Stimulated activated naive CD4-positive, alpha-beta T cell (primary cell): ENCODE results near the gene CRADD.

Source experiments
- DNase-seq, 6 experiments: peaks; one replicate each; lab custom pipeline; 2025; lab: John Stamatoyannopoulos, UW

CRADD gene

GRCh38 chr12:93671044-93671443, 6.1 kb upstream of the CRADD start:
- no peak for DNase-seq

DNA sequence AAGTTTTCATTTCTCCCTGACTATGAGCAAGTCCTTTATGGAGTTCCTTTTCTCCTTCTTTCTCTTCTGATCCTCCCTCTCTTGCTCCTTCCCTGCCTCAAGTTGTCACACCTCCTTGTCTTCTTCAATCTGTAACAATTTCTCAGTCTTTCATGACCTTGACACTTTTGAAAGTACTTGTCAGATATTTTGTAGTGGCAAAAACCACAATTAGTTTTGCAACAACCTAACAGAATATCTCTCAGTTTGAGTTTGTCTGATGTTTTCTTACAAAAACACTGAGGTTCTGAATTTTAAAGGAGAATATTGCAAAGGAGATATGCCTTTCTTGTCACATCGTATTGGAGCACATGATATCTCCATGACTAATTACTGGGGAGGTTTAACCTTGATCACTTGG, 4.1 kb upstream of the CRADD start:
- no peak for DNase-seq

DNA sequence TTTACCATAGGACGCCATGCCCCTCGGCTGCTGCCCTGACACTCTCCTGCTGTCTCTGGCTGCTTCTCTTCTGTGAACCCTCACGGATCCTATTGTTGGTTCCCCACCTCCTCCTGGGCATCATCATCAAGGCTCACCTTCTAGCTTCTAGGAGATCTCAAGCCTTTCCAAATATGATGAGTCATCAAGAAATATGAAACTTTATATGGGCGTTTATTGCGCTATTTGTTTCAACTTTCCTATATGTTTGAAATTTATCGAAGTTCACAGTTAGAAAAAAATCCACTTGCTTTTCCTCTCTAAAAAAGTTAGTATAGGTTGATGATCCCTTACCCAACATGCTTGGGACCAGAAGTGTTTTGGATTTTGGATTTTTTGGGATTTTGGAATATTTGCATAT, 2.8 kb upstream of the CRADD start:
- DNase-seq: no peak

- no peak for DNase-seq
These were observed 574 bp upstream of the CRADD start for GRCh38 chr12:93676408-93677194.

- no peak for DNase-seq
These were observed 1.6 kb downstream of the CRADD start for GRCh38 chr12:93678779-93679178.

DNA sequence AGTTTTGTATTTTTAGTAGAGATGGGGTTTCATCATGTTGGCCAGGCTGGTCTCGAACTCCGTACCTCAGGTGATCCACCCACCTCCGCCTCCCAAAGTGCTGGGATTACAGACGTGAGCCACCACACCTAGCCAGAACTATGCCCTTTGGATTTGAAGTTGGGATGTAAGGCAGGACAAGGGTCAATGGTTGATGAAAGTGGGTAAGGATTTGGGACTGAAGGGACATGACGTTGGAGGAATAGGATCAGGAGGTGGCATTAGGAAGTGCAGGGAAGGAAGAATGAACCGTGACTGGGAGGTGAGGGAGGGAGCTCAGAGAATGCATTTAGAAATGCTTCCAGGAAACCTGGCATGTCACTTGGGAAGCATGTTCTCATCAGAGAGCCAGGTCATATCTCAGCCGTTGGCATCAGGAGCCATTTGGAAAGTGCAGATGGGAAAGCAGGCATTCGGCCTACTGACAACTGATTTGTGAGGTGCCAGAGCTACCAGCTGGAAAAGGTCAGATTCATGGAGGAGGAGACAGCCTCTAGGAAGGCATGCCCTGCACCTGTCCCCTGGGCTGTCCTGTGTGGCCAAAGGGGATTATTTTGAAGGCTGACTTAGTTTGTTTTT, 2.2 kb downstream of the CRADD start:
- no peak for DNase-seq

GRCh38 chr12:93680006-93680405, 2.8 kb downstream of the CRADD start:
- DNase-seq: no peak

DNA sequence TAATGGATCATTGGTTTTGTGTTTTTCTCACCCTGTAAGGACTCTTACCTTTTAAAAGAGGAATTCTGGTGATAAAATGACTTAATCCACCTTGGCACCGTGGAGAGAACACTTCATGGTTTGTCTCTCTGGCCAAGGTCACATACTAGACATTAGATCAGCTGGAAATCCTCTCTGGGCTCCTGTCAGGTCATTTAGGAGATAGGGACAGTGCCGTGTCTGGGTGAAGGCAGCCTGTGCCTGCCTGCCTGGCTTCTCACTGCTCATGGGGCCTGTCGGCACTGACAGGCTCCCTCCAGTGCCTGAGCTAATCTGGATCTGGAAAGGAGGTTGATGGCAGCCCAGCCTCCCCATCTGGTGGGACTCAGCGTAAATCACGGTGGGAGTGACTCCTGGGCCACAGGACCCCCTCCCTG, 5.7 kb downstream of the CRADD start:
- no peak for DNase-seq

DNA sequence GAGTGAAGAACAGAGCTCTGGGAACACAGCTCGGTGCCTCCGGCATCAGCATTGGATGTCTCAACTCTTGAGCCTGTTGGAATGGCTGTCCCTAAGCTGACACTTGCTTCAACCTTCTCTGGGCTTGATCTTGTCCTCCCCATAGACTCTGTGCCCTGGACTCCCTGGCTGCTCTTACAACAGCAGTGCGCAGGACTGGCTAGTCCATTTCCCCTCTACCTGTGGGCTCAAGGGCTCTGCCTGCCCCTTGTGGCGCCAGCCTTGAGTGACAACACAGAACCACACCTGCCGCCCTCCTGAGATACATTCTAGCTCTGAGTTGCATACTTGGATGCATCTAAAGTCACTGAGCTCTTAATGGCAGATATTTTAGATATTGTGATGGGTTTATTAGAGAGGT, 6.2 kb downstream of the CRADD start:
- no peak for DNase-seq

- no peak for DNase-seq
These were observed 7.5 kb downstream of the CRADD start for GRCh38 chr12:93684716-93685115.

- DNase-seq: no peak
These were observed 9.6 kb downstream of the CRADD start for GRCh38 chr12:93686572-93687356.

DNA sequence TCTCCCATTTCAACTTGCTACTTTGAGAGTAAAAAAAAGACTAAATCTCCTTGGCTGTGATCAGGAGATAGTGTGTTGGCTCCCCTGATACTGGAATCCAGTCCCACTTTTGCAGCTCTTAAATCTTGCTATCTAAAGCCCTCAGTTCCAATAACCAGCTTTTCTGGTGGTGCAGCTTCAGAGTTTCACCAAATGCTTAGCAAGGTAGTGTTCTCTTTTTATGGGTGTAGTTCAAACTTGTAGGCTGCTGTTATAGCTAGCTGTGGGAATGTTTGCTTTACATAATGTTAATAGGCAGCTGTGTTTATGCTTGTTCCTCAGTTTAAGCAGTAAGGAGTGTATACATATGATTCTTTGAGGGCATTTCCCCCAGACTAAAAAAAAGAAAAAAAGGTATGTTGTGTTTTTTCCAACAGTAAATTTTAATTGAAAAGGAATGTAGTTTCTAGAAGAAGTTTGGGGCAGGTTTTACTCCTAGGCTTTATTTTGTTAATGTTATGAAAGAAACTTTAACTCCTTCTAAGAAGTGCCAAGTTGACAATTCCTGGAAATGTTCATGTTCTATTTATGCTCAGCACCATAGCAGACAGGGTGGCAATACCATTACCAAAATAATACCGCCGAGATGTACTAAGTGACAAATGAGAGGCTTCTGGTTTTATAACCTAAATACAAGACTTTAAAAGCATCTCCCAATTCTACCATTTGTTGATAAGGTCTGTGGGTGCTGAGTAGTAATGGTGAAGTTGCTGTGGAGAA, 12.1 kb downstream of the CRADD start:
- DNase-seq: no peak

DNA sequence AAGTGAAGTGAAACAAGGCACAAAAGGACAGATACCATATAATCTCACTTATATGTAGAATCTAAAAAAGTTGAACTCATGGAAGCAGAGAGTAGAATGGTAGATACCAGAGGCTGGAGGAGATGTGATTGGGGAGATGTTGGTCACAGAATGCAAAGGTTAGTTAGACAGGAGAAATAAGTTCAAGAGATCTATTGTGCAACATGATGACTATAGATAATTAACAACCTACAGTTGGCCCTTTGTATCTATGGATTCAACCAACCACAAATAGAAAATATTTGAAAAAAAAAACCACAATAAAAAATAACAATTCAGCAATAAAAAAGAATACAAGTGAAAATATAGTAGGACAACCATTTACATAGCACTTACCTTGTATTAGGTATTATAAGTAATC, 19.3 kb downstream of the CRADD start:
- no peak for DNase-seq

DNA sequence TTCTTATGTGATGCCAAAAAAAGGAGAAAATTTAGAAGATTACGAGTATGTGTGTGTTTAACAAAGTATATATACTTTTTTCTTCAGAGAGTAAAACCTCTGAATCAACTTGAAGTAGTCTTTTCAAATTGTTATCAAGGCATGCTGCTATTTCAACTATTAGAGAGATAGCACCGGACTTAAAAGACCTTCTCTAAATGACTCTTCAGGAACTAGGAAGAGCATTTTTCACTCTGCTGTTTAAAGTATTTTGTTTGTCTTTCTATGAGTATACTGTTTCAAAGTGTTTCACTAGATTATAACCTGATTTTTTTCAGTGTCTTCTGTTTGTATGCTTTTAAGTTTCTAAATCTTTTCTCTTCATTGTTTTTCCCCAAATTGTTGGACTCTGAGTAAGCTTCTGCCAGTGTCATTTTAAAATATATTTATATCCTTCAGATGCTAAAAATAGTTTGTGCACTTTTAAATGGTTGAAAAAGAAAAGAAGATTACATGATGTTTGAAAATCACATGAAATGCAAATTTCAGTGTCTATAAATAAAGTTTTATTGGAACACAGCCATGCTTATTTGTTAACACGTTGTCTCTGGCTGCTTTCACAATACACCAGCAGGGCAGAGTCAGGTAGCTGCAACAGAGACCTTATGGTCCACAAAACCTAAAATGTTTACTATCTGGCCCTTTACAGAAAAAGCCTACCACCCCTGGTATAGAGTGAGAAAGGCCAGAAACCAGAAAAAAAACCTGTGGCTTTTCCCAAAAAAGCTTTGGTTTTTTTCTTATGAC, 21.3 kb downstream of the CRADD start:
- peak in 1 of 6 experiments; percentile 3 for DNase-seq

GRCh38 chr12:93699271-93700145, 22.3 kb downstream of the CRADD start:
- DNase-seq: no peak

DNA sequence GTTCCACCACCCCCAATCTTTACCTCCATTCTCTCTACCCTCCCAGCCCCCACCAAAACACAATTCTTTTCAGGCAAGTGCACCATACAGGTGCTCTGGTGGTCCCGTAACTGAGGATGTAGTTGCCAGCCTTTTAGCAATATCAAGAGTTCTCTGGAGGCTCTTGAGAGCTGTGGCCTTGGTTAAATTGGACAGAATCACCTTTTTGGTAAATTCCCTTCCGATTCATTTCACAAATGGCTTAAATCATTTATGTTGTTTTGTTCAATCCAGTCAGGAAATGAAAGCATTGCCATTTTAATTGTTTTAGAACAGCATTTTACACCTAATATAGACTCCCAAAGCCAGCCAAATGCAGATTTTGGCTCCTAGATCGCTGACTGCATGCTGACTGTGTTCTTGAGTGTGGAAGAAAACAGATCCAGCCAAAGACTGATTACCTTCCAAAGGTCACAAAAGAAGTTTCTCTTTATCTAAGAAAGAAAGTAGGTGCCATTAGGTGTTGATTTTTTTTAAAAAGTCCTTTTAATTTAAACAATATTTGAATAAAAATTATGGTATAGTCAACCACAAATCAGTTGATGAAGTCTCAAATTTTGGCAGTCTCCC, 25.6 kb downstream of the CRADD start:
- DNase-seq: no peak

DNA sequence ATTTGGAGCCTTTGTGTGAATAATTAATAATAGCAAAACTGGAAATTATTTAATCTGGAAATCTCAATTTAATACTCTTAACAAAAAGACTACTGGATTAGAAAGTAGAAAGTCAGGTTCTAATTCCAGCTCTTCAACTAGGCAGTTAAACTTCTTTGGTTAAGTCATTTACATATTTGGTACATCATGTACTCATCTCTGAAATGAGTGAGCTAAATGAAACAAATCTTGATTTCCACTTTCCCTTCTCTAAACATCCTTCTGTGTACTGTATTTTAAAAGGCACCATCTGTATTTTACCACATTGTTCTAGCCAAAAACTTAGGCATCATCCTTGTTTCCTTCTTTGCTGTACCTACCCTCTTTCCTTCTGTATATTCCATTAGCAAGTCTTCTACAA, 26.9 kb downstream of the CRADD start:
- no peak for DNase-seq

DNA sequence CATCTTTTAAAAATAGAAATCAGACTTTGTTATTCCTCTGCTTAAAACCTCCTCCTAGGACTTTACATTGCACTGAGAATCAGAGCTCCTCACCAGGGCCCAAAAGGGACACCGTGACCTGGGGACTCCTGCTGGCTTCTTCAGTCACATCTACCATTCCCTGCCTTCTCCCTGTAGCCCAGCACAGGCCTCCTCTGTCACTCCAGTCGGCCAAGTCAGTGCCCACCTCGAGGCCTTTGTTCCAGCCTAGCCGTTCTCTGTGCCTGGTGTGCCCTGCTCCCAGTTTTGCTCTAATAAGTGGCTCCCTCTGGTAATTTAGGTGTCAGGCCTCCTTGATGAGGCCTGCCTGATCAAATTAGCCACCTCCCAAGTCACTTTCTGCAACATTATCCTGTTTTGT, 27.4 kb downstream of the CRADD start:
- no peak for DNase-seq

- no peak for DNase-seq
These were observed 28.1 kb downstream of the CRADD start for GRCh38 chr12:93705237-93705636.

DNA sequence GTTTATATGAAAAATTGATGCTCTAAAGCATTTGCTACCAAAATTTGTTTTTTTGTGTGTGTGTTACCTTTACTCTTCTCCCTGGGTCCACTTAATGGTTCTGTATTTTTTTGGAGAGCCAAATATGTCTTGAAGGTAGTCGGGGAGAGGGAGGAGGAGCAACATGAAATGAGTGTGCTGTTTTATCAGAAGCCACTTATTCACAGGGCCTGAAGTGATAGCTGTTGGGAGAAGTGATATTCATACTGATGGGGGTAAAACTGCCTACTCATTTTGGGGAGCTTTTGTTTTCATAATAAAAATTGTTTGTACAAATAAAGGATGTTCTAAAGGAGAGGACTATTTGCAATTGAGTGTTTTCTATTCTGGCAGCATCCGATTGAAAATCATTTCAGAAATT, 29.2 kb downstream of the CRADD start:
- DNase-seq: no peak
